IPS DF 19.7 (cell line): Measurements from ENCODE around the gene APOD.
"Not testable (repeated sequence)": the region's sequence is repeated elsewhere in the genome, so short reads cannot be mapped to it uniquely, and the experiment has no call there.

Experiments used
- DNase-seq: peaks from one replicate; pipeline ENCODE4 v3.0.0-alpha.2; 2013; ENCODE audit warnings: low read depth, low spot score

APOD gene

DNA sequence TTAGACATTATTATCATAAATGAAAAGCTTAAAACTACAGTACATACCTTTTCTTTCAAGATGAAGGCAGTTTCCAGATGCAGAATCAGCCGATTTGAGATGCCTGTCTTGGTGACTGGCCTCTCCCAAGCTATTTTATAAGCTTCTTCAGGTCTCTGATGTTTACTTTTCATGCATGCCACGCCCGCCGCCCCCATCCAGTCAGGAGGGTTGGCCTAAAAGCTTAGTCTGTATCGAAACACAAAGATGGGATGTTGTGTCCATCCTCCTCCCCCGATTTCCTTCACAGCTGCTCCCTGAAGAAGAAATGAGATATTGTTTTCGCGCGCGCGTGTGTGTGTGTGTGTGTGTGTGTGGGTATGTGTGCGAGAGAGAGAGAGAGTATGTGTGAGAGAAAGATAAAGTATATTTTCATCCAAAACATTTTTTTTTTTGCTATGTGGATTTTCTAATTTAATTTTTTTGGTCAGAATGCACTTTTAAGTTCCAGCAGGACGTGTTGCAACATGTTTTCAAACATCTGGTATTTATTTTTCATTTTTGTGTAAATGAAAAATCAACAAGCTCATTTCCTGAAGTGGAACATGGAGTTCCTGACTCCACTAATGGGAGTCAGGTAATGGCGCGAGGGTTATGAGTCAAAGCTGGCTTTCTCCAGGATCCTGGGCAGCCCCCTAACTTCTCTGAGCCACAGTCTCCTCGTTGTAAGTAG lies at the start of gene APOD:
Gene APOD, minus strand, starts transcription at position 110 of the 712 bp plus-strand sequence. CDS start 4,479 bp downstream, outside the sequence.
- no peak for DNase-seq

DNA sequence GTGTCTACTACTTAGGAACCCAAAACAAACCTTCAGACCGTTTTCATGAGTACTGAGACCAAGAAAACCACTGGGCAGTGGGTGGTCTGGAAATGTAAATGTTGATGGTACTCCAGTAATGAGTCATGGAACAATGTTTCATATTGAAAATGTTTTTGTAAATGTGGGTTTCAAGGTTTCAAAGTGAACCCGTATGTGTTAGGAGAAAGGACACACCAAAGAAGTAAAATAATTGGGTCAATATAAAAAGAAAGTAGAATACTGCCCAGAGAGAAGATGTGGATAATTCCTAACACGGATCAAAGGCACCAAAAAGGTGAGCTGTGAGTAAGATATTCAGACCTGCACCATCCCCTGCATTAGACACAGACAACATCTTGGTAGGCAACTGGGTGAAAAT lies 49.6 kb upstream of the APOD start:
- not testable (repeated sequence) for DNase-seq

DNA sequence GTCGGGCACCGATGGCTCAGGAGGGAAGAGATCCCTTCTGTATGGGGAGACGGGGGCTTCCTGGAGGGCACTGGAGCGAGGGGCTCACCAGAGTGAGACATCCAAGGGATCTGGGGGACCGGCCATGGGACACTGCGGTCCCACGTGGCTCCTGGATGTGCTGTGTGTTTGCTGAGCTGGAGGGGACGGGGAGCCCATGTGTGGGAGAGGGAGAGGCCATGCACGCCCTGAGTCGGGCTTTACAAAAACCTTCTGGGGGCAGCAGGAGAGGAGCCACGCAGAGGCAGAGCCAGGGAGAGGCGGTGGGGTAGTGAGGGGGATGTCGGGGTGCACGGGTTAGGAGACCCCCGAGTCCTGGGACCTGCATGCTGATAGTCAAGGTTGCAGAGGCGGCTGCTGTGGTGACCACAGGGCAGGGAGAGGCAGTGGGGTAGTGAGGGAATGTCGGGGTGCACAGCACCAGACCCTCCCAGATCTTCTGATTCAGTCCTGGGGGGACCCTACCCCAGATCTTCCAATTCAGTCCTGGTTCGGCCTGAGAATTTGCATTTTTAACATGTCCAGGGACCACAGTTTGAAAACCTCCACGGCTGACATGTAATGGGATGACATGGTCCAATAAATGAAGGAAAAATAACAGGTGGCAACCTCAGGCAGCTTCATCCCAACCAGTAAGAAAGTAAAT lies 48.9 kb upstream of the APOD start:
- not testable (repeated sequence) for DNase-seq

DNA sequence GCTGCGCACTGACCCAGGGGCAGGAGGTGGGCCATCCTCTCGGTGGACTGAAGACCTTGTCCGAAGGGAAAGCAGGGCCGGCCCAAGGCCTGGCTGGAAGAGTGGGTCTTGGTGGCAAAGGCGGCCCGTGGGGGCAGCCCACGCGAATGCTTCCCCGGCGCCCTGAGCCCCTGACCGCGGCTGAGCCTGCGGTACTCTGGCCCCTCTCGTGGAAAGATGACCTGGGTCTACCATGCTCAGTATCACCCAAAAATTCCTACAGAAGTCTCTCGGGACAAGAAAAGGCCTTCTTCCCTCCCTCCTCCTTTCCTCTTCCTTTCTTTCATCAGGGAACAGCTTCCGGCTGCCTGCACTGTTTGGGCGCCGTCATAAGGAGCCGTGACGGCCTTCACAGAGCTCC lies 48.3 kb upstream of the APOD start:
- not testable (repeated sequence) for DNase-seq

DNA sequence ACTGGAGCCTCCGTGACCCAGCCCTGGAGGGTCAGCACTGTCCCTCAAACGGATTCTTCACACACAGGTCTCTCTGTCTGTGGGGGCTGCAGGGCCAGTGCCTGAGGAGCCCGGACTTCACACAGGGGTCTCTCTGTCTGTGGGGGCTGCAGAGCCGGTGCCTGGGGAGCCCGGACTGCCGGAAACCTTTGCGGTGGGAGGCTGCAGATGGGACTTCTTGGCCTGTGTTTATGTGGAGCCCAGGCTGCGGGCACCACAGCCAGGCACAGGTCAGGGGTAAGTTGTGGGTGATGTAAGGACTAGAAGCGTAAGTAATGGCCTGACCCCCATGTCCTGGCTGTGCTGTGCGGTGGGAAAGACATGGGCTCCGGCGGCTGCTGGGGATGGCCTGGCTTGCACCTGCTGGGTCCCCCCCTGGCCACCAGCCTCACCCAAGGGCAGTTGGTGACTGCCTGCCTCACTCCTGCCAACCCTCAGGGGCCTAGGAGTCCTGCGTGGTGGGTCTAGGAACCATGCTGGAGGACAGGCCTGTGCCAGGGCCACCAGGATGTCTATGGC lies 47.3 kb upstream of the APOD start:
- not testable (repeated sequence) for DNase-seq

DNA sequence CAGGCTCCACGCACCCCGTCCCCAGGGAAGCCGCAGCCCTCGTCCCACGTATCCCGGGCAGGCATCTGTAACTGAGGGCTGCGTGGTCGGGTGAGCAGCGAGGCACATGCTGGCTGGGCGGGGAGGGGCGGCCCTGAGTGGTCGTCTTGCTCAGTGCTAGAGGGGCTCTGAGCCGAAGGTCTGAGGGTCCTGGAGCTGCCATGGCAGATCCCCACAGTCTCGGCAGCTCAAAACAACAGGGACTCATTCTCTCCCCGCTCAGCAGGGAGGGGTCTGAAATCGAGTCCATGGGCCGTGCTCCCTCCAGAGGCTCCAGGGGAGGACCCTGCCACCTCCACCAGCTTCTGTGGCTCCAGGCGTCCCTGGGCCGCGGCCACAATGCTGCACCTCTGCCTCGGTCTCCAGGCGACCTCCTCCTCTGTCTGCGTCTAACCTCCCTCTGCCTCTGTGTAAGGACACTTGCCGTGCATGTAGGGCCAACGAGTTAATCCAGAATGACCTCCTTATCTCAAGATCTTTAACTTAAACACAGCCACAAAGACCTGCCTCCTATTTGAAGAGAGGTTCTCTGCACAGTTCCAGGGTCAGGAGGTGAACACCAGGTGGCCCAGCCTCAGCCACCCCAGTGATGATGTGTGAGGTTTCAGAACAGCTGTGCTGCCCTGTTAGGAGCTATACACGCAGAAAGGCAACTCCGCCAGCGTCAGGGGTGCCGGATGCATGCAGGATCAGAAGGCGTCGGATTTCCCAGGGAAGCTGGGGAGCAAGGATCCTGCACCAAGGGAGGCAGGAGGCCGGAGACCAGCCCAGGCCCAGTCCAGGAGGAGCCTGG lies 46.6 kb upstream of the APOD start:
- not testable (repeated sequence) for DNase-seq

DNA sequence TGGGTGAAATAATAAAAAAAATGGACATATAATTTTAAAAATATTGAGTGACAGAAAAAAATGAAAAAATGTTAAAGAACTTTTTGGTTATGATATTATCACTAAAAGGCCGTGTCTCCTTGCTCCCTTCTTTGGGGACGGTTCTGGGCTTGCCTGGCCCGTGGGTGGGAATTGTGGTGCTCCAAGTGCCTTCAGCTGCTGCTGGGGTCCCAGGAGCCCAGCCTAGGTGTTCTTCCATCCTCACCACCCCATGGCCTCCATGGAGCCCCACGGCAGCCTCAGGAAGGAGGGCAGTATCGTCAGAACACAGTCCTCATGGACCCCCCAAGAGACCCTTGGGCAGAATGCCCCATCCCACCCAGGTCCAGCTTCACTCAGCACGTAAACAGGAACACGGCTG lies 45.9 kb upstream of the APOD start:
- DNase-seq: not testable (repeated sequence)

DNA sequence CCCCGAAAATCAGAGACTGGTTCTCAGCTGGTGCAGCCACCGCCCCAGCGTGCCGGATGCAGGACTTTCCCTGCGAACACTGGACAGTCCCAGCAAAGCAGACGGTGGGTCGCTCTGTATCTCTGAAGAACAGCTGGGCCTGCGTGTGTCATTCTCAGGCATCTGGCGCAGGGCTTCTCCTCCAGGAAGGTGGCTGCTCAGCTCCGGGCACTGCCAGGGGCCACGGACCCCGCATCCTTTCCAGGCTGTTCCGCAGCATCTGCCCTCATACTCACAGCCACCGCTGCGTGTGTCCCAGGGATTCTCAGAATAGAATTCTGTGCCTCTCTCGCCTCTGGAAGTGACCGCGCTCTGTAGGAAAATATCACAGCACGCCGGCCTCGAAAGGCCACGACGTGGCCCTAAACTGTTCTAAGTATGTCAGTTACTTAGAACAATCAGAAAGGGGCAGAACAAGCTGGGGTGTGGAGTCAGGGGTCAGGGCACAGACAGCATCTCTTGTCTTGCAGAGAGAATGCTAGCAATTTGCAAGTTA lies 44.7 kb upstream of the APOD start:
- DNase-seq: not testable (repeated sequence)

DNA sequence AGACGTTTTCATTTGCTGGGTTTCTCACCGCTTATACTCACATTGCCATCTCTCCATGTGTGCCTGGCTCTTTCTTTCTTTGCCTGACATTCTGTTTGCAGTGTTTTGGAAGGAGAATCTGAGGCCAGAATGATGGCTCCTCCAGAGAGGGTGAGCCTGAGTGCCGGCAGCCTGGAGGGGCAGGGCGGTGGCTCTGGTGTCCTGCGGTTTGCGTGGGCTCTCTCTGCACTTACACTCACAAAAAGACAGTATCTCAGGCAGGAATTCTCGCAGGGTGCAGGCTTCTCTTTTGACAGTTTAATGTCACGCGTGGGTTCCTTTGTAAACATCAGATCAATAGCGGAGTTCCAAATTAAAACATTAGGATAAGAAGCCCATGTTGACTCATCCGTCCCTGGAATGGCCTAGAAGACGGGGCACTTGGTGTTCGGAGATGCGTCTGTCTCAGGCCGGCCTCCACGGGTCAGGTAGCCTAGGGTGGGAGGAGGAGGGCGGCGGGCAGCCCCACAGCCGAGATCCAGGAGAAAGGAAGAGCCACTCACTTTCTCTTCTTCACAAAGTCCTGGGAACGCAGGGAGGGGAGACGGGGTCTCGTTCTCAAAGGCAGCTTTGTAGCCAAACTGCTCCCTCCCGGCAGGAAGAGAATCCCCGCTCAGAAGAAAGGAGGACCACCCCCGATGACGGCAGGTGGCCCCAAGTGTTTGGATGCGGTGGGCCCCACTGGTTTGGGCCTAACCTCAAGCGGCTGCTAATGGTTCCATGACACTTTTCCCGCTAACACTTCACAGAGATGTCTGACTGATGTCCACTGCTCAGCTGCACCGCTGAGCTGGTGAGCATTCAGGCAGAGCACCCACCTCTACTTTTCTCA lies 44.0 kb upstream of the APOD start:
- not testable (repeated sequence) for DNase-seq

DNA sequence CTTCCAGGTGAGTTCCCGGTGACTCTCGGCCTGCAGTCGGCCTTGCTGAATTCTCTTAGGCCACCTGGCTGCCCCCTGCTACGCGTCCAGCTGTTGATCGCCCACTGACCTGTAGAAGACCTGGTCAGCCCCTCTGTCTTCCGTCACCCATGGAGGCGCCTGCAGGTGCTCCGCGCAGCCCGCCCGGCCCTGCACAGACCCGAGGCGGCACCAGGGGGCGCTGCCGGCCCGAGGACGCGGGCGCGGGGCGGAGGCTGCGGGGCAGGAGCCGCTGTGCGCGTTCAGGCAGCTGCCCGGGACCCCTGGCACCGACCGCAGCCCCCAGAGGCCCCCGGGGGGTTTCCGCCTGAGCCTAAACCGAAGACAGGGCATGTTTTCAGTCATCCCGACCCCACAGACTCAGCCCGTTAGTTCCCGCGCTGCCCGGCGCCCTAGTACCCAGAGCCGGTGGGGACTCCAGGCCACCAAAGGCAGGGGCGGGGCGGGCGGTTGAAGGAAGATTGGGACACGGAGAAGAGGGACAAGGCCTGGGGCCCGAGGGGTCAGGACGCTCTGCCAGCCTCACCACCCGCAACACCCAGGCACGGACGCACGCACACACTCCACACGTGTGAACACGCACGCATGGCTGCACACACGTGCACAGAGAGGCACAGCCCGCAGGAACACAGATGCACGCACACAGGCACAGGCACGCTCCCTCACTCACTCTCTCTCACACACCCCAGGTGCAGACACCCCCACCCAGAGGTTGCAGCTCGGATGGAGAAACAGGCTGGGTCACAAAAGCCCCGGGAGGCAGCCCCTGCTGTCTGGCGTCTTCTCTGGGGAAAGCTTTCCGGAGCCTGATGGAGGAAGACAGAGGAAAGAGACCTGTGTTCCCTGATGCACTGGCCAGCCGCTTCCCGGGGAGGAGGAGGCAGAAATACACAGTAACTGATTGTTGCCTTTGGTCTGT lies 41.1 kb upstream of the APOD start:
- not testable (repeated sequence) for DNase-seq

DNA sequence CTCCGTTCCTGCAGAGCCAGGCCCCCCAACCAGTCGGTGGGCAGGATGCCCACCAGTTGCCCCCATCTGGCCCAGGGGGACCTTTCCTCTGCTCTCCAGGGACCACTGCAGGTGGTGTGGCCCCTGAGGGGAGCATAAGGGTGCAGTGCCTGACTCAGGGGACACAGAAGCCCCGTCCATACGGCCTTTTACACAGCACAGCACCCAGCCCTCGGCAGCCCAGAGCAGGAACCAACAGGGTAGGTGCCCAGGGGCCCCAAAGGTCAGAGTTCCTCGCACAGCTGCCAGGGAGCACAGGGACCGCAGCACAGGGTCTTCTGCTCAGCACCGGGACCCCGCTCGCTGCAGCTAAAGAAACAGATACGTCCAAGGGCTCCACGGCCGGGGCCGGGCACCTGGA lies 40.4 kb upstream of the APOD start:
- DNase-seq: not testable (repeated sequence)

DNA sequence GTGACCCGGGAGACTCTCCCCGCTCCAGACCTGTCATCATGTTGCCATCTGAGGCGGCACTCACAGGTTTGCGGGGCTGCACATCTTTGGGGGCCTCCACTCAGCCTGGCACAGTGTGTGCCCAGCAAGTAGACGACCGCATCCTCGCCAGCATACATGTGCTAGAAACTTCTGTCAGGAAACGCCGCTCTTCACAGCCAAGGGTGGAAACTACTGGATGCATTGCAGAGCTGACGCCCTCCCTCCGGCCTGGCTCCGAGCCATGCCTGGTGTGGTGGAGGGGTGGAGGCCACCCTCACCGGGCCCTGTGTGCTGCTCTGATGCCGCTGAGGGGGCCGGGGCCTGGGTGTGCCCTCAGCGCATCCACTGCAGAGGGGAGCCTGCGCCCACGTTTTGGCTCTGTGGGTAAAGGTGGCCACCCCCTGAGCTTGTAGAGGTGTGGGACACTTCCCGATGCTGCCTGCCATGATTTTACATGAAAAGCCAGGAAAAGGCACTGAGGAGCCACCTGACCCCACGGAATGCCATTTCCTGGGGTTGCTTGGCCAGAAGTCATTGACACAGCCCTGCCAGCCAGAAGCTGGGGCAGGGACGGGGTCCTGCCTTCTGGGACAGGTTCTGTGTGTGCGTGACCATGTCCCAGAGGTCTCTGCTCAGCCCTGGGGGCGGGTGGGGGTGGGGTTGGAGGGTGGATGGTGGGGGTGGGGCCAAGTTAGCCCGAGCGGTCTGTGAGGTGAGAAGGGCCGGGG lies 39.7 kb upstream of the APOD start:
- DNase-seq: not testable (repeated sequence)

DNA sequence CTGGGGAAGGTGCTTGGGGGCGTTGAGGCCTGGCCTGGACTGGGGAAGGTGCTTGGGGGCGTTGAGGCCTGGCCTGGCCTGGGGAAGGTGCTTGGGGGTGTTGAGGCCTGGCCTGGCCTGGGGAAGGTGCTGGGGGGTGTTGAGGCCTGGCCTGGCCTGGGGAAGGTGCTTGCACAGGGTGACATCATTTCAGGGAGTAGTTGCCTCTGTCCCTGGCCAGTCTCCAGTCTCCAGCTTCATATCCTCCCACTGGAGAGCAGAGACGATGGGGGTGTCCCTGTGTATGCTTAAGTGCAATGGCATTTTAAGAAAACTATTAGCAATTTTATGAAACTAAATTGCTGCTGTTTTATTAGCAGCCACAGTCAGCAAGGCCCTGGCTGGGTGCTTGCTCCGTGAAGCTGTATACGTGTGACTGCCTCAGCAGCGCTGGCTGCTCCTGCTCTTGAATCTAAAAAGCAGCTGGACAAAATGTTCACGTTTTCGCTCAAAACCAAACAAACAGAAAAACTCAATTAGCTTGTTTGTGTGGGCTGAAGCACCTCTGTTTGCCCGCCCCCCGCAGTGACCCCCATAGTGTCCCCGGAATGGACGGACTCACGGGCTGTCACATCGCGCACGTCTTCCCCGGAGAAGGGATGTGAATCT lies 38.9 kb upstream of the APOD start:
- not testable (repeated sequence) for DNase-seq

DNA sequence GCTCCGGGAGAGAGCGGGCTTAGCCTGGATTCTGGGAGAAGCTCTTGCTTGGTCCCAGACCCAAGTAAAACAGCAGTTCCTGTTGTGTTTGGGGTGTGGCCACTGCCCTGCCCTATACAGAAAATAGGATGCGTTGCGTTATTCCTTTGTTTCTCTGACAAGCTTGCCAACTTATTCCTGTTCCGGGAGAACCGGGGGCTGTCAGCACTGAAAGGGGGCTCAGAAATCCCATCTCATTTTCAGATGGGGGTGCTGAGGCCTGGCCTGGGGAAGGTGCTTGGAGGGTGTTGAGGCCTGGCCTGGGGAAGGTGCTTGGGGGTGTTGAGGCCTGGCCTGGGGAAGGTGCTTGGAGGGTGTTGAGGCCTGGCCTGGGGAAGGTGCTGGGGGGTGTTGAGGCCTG lies 38.3 kb upstream of the APOD start:
- DNase-seq: not testable (repeated sequence)

DNA sequence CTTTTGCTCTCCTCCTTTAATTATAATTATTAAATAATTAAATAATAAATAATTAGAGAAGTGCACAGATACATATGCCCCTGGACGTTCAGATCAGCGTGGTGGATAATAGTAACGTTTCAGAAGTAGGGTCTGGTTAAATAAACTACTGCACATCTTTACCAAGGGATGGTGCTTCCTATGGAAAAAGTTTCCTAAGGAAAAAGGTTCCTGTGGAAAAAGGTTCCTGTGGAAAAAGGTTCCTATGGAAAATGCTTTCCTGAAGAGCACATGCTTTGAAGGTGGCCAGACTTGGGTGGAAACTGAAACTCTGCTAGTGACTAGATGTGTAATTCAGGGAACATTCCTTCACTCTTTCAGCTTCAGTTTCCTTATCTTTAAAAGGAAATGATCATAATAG lies 37.4 kb upstream of the APOD start:
- DNase-seq: not testable (repeated sequence)

DNA sequence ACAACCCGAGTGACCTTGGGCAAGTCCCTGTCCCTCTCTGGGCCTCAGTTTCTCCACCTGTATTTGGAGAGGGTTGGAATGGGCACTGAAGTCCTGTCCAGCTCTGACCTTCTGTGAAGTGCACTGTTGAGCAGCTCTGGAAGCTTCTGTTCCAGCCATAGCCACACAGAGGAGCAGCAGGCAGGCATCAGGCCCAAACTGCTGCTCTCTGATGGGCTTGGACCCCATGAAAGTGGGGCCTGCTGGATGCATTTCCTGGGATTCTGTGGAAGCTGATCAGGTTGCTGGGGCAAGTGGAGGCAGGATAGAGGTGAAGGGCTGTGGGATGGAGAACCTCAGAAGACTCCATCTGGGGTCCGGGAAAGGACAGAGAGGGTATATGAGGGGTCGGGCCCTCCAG lies 36.7 kb upstream of the APOD start:
- DNase-seq: not testable (repeated sequence)

DNA sequence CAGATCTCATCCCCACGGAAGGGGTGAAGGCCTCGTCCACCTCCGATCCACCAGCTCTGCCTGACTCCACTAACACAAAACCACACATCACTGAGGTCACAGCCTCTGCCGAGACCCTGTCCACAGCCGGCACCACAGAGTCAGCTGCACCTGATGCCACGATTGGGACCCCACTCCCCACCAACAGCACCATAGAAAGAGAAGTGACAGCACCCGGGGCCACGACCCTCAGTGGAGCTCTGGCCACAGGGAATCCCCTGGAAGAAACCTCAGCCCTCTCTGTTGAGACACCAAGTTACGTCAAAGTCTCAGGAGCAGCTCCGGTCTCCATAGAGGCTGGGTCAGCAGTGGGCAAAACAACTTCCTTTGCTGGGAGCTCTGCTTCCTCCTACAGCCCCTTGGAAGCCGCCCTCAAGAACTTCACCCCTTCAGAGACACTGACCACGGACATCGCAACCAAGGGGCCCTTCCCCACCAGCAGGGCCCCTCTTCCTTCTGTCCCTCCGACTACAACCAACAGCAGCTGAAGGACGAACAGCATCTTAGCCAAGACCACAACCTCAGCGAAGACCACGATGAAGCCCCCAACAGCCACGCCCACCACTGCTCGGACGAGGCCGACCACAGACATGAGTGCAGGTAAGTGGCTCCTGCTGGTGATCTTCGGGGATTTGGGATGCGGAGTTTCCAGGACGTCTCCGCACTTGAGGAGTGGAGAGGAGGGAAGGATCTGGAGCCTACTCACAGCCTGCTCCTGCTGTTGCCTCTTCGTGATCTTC lies 36.0 kb upstream of the APOD start:
- not testable (repeated sequence) for DNase-seq
